Measurements from ENCODE around the gene CFAP53.

- no peak for TF ChIP-seq CTCF (conservative IDR thresholded peaks at IDR 0.05; ENCODE audit: low read depth, low read length)
- no peak for TF ChIP-seq SMC3 (IDR thresholded peaks at IDR 0.05; ENCODE audit: low read depth, low read length)
- TF ChIP-seq POLR2A (IDR thresholded peaks at IDR 0.05; ENCODE audit: low read depth, low read length), result no peak
- TF ChIP-seq MXI1 (IDR thresholded peaks at IDR 0.05; ENCODE audit: borderline replicate concordance, low read depth, low read length), result no peak
- TF ChIP-seq RAD21 (IDR thresholded peaks at IDR 0.05; ENCODE audit: low read length), result no peak
- no peak for TF ChIP-seq NFE2L2 (IDR thresholded peaks at IDR 0.05; ENCODE audit: low read depth, low read length)
- no peak for TF ChIP-seq RFX5 (IDR thresholded peaks at IDR 0.05; ENCODE audit: low read depth, low read length)
- TF ChIP-seq ELK1 (IDR thresholded peaks at IDR 0.05; ENCODE audit: borderline replicate concordance, low read depth, low read length), result no peak
- no peak for TF ChIP-seq USF2 (IDR thresholded peaks at IDR 0.05; ENCODE audit: low read depth, low read length)
- TF ChIP-seq RCOR1 (IDR thresholded peaks at IDR 0.05; ENCODE audit: insufficient replicate concordance, low read length), result no peak
Observed at GRCh38 chr18:50293039-50293438, 26.7 kb upstream of the CFAP53 start.
